Suprapubic skin (tissue), 4 donors: ENCODE measurements around the gene MYO6. TPM values are rescaled to one million over a fixed set of nuclear protein-coding genes. Genes with fewer than 3 reads are reported as not detected.

ENCODE experiments used
- DNase-seq, 2 donors: peaks; one replicate each; pipeline ENCODE4 v3.0.0-alpha.2; 2019; ENCODE audit warnings: low spot score in 2 of 2
- H3K27ac ChIP-seq: fragments of 200-600 bp; sonication (generic); one replicate; pipeline ENCODE4 v1.5.1; 2019
- H3K27me3 ChIP-seq: fragments of 200-600 bp; sonication (generic); one replicate; pipeline ENCODE4 v1.5.1; 2019
- H3K36me3 ChIP-seq: fragments of 200-600 bp; sonication (generic); one replicate; pipeline ENCODE4 v1.5.1; 2019
- H3K4me1 ChIP-seq: fragments of 200-600 bp; sonication (generic); one replicate; pipeline ENCODE4 v1.5.1; 2019
- H3K4me3 ChIP-seq: fragments of 200-600 bp; sonication (generic); one replicate; pipeline ENCODE4 v1.5.1; 2019; ENCODE audit warnings: mild to moderate bottlenecking
- H3K9me3 ChIP-seq: fragments of 200-600 bp; sonication (generic); one replicate; pipeline ENCODE4 v1.5.1; 2019
- CTCF ChIP-seq, 2 donors: fragments of 200-600 bp in 1 of 2; fragments of 450-650 bp in 1 of 2; sonication (generic) in 1 of 2; IDR thresholded peaks; one replicate each; pipeline ENCODE4 v1.5.1; 2016 to 2019; ENCODE audit warnings: antibody characterized with exemption in 2 of 2, mild to moderate bottlenecking in 1 of 2, moderate library complexity in 1 of 2
- EP300 ChIP-seq: sonication (generic); formaldehyde crosslinking; IDR thresholded peaks from one replicate; pipeline ENCODE4 v1.6.1; 2017; ENCODE audit warnings: antibody characterized with exemption
- POLR2A ChIP-seq, 2 donors: fragments of 450-650 bp; IDR thresholded peaks; one replicate each; pipeline ENCODE4 v1.6.1; 2017; ENCODE audit warnings: antibody characterized with exemption in 2 of 2, mild to moderate bottlenecking in 2 of 2, moderate library complexity in 2 of 2
- POLR2AphosphoS5 ChIP-seq, 3 donors: sonication (generic); formaldehyde crosslinking; IDR thresholded peaks; one replicate each; pipeline ENCODE4 v1.6.1; 2017; ENCODE audit warnings: antibody characterized with exemption in 3 of 3
- WGBS: methylation state at CpG from one replicate; pipeline ENCODE4 v1.1.5; 2018; 5-methylcytosine and 5-hydroxymethylcytosine counted together
- total RNA-seq, 4 donors: library from RNA; depleted of rRNA; stranded (reverse); fragments of >200 nt; gene quantifications; one replicate each; pipeline ENCODE4 v1.1.0, GENCODE V29; 2016

Gene MYO6
- total RNA-seq, 4 donors from 2014 or later = 27.8 to 42.6 (median 30.6) TPM

GRCh38 chr6:75747152-75747992, 1.7 kb upstream of the MYO6 start:
- 80% methylated on average over 9 of the region's 9 CpGs for WGBS
- H3K27ac ChIP-seq = no peak overlapping the region
- DNase-seq = no peak
- H3K9me3 ChIP-seq = no peaks in the 10 kb centered on the region
- H3K36me3 ChIP-seq = no peaks in the 10 kb centered on the region
- peaks cover 27% of the 10 kb centered on the region for H3K4me1 ChIP-seq
- no peak overlapping the region for H3K4me3 ChIP-seq
- TF ChIP-seq EP300 = no peak
- no peak for TF ChIP-seq CTCF (IDR thresholded peaks at IDR 0.05)
- TF ChIP-seq POLR2AphosphoS5 (IDR thresholded peaks at IDR 0.05) = no peak
- TF ChIP-seq POLR2A (IDR thresholded peaks at IDR 0.05) = no peak
- no peaks in the 10 kb centered on the region for H3K27me3 ChIP-seq

DNA sequence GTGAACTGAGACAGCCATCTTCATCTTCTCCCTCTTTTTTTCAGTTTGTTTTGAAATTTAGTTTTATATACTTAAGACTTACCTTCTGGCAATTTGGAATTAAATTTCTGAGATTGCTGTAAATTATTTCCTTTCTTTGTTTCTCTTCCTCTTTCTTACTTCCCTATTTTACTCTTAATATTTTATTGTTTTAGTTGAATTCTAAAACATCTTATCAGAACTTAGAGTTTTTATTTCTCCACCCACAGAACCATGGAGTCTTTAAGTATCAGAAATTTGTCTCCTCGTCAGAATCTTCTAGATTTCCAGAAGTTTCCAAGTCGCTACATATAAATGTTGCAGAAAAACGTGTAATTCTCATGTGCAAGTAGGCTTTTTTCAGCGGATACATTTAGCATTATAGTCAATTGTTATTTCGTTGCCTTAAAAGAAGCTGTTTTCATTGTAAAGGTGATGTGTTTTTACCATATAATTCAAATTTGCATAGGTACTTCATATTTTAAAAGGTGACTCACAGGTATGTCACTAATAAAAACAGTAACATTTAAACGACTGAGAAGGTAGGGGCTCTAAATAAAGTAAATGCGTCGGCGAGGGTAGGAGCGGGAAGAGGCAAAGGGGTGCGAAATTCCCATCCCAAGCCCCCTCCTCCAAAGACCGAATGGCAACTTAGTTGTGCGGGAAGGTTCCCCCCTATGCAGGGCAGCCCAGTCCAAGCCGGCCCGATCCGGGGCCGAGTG, 866 bp upstream of the MYO6 start:
- H3K27ac ChIP-seq = peak overlapping the region; percentile 84
- DNase-seq = no peak
- no peaks in the 10 kb centered on the region for H3K9me3 ChIP-seq
- peak overlapping the region; percentile 89 for H3K4me3 ChIP-seq
- peaks cover 27% of the 10 kb centered on the region for H3K4me1 ChIP-seq
- H3K36me3 ChIP-seq = no peaks in the 10 kb centered on the region
- H3K27me3 ChIP-seq = no peaks in the 10 kb centered on the region
- TF ChIP-seq POLR2A (IDR thresholded peaks at IDR 0.05) (no peak), EP300 (no peak), POLR2AphosphoS5 (IDR thresholded peaks at IDR 0.05) (no peak), CTCF (IDR thresholded peaks at IDR 0.05) (no peak)
- WGBS = 10% methylated on average over 17 of the region's 17 CpGs

- Histone ChIP-seq H3K4me1 (peaks cover 27% of the 10 kb centered on the region), H3K9me3 (no peaks in the 10 kb centered on the region), H3K36me3 (no peaks in the 10 kb centered on the region), H3K27me3 (no peaks in the 10 kb centered on the region), H3K27ac (no peak overlapping the region), H3K4me3 (no peak overlapping the region)
- DNase-seq = no peak
- WGBS = 72% methylated on average over 2 of the region's 2 CpGs
- TF ChIP-seq POLR2A (IDR thresholded peaks at IDR 0.05) (no peak), EP300 (no peak)
Observed at GRCh38 chr6:75751443-75751842, 2.4 kb downstream of the MYO6 start.

DNA sequence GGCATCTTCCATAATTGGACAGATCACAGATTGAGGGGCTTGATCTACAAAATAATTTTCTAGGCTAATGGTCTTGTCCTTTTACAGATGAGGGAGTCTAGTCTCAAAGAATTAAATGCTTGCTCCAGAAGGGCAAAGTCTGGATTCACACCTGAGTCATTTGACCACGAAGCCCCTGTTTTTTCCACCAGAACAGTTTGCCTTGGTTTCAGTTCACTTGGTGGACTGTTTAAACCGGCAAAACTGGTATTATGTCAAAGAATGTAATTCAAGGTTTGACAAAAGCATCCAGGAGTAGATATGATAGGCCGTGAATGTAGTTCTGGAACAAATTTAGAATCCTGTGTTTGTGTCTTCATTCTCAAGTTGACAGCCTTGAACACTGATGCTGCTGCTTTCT, 3.3 kb downstream of the MYO6 start:
- no peak for DNase-seq
- Histone ChIP-seq H3K27me3 (no peaks in the 10 kb centered on the region), H3K9me3 (no peaks in the 10 kb centered on the region), H3K27ac (no peak overlapping the region), H3K36me3 (no peaks in the 10 kb centered on the region), H3K4me1 (peaks cover 27% of the 10 kb centered on the region), H3K4me3 (no peak overlapping the region)
- no peak for TF ChIP-seq POLR2AphosphoS5 (IDR thresholded peaks at IDR 0.05)
- TF ChIP-seq CTCF (IDR thresholded peaks at IDR 0.05) = no peak
- no peak for TF ChIP-seq EP300
- no peak for TF ChIP-seq POLR2A (IDR thresholded peaks at IDR 0.05)
- 68% methylated on average over 3 of the region's 3 CpGs for WGBS

- WGBS = 86% methylated on average over 5 of the region's 5 CpGs
- TF ChIP-seq POLR2AphosphoS5 (IDR thresholded peaks at IDR 0.05) (no peak), POLR2A (IDR thresholded peaks at IDR 0.05) (no peak), CTCF (IDR thresholded peaks at IDR 0.05) (no peak), EP300 (no peak)
- no peak for DNase-seq
Observed at GRCh38 chr6:75755704-75756103, 6.7 kb downstream of the MYO6 start.

More at GRCh38 chr6:75755704-75756103, 6.7 kb downstream of the MYO6 start:
- H3K4me3 ChIP-seq = no peak overlapping the region
- H3K36me3 ChIP-seq = no peaks in the 10 kb centered on the region
- H3K27me3 ChIP-seq = no peaks in the 10 kb centered on the region
- no peaks in the 10 kb centered on the region for H3K9me3 ChIP-seq
- H3K4me1 ChIP-seq = peaks cover 6% of the 10 kb centered on the region
- H3K27ac ChIP-seq = no peak overlapping the region
